AG04450 (cell line): ENCODE results near the gene RPAIN. TPM values are rescaled to one million over a fixed set of nuclear protein-coding genes. Genes with fewer than 3 reads are reported as not detected.

Experiments used
- CTCF ChIA-PET: fragments of 300-600, 350-600 bp; formaldehyde crosslinking; extraction: SDS; loops from one replicate; lab custom pipeline; 2022; ENCODE audit warnings: antibody characterized with exemption, inconsistent platforms; lab: Charles Lee
- POLR2A ChIA-PET: fragments of 350-600 bp; formaldehyde crosslinking; extraction: SDS; loops from one replicate; lab custom pipeline; 2021; ENCODE audit warnings: antibody characterized with exemption, inconsistent platforms; lab: Yijun Ruan, JAX
- DNase-seq: peaks from one replicate; pipeline ENCODE4 v3.0.0-alpha.2; 2011; ENCODE audit warnings: low read depth, low spot score
- H3K27ac ChIP-seq: one replicate; pipeline ENCODE4 v1.5.1; 2012; ENCODE audit warnings: low read depth, low read length, control low read depth
- H3K27me3 ChIP-seq: one replicate; pipeline ENCODE4 v1.6.0; 2012; ENCODE audit warnings: low read length; ENCODE audit not compliant: control insufficient read depth, insufficient read depth
- H3K4me3 ChIP-seq: 2 replicates; pipeline ENCODE4 v1.5.1; 2011; ENCODE audit warnings: mild to moderate bottlenecking, low read depth, low read length, control low read depth
- H3K9me3 ChIP-seq: 2 replicates; pipeline ENCODE4 v1.5.1; 2012; ENCODE audit warnings: low read length; ENCODE audit not compliant: control insufficient read depth, insufficient read depth
- polyA plus RNA-seq: library from polyadenylated mRNA; depleted of rRNA; stranded (reverse); fragments of >200 nt; gene quantifications from 2 replicates; pipeline ENCODE4 v1.2.3, GENCODE V29; 2011
- TF ChIP-seq, protein P1 (sequence below): IDR thresholded peaks from 2 replicates; pipeline ENCODE4 v1.5.1; 2011; ENCODE audit warnings: low read depth, low read length, control low read depth, inconsistent platforms

RPAIN gene
- polyA plus RNA-seq, 1 experiment: 37.5 TPM

- TF ChIP-seq, protein P1, sequence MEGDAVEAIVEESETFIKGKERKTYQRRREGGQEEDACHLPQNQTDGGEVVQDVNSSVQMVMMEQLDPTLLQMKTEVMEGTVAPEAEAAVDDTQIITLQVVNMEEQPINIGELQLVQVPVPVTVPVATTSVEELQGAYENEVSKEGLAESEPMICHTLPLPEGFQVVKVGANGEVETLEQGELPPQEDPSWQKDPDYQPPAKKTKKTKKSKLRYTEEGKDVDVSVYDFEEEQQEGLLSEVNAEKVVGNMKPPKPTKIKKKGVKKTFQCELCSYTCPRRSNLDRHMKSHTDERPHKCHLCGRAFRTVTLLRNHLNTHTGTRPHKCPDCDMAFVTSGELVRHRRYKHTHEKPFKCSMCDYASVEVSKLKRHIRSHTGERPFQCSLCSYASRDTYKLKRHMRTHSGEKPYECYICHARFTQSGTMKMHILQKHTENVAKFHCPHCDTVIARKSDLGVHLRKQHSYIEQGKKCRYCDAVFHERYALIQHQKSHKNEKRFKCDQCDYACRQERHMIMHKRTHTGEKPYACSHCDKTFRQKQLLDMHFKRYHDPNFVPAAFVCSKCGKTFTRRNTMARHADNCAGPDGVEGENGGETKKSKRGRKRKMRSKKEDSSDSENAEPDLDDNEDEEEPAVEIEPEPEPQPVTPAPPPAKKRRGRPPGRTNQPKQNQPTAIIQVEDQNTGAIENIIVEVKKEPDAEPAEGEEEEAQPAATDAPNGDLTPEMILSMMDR: no peak
- no peak for DNase-seq
- Histone ChIP-seq H3K27me3 (no peaks in the 10 kb centered on the region), H3K4me3 (no peak overlapping the region), H3K9me3 (no peaks in the 10 kb centered on the region), H3K27ac (no peak overlapping the region)
- ChIA-PET POLR2A (no interaction called here), CTCF (no interaction called here)
Observed at GRCh38 chr17:5379351-5380107, 40.5 kb upstream of the RPAIN start.

DNA sequence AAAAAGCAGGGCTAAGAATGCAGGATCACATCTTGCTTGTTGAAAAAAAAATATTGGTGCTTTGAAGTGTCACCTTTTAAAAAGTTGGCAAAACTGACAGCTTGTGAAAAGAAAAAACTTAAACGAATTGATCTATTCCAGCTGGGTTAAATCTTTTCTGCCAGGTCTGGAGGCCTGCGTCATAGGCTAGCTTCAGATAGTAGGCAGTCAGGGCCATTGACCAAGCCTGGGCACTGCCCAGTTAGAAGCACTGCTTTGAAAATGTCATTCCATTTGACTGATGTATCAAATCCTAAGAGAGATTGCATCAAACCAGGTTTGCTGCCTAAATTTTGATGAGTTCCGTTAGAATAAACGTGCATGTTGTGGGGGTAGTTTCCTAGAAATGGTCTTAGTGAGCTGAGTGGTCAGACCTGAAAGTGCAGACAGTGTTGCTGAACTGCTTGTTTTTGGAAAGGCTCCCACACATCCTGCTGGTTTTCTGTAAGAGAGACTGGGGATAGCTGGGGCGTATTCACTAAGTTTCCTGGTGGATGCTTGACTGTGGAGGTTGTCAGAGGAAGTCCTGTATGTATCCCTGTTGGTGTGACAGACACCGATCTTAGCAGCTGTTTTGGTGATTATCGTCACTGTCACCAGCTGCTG is 39.4 kb upstream of the RPAIN start:
- Histone ChIP-seq H3K4me3 (no peak overlapping the region), H3K27ac (peak overlapping the region; percentile 33), H3K27me3 (no peaks in the 10 kb centered on the region), H3K9me3 (no peaks in the 10 kb centered on the region)
- DNase-seq: no peak
- ChIA-PET POLR2A (no interaction called here), CTCF (interaction anchor here (1.1 kb wide), 1 partner anchor 59 kb away, joined by 3 read pairs; the partner anchor contains the start of gene C1QBP)
- TF ChIP-seq, protein P1: no peak

DNA sequence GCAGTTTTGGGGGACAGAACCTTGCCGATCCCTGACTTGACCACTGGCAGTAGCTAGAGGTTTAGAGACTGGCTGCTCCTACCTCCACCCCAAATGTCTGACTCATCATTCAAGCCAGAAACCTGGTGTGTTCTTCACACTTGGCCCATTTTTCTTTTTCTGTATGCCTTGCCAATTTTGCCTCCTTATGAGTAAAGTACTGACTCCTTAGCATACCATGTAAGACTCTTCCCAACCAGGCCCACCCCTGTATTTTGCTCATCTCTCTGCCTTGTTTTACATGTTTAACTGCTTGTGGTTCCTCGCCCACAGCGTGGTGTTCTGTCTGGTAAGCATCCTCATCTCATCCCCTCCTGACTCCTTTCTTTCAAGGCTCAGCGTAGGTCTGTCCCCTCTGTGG is 38.4 kb upstream of the RPAIN start:
- no peak overlapping the region for H3K27ac ChIP-seq
- no peak overlapping the region for H3K4me3 ChIP-seq
- H3K27me3 ChIP-seq: no peaks in the 10 kb centered on the region
- TF ChIP-seq, protein P1: no peak
- H3K9me3 ChIP-seq: no peaks in the 10 kb centered on the region
- ChIA-PET CTCF (no interaction called here), POLR2A (interaction anchor here (0.6 kb wide), 1 partner anchor 13 kb away, joined by 4 read pairs; no protein-coding TSS in a partner anchor)
- DNase-seq: no peak

GRCh38 chr17:5391678-5392077 is 28.3 kb upstream of the RPAIN start:
- no peak for DNase-seq
- POLR2A ChIA-PET: no interaction called here
- H3K27ac ChIP-seq: no peak overlapping the region
- no peak overlapping the region for H3K4me3 ChIP-seq
- no peaks in the 10 kb centered on the region for H3K27me3 ChIP-seq
- TF ChIP-seq, protein P1: no peak
- CTCF ChIA-PET: interaction anchor here (0.6 kb wide), 1 partner anchor 48 kb away, joined by 3 read pairs; no protein-coding TSS in a partner anchor
- H3K9me3 ChIP-seq: no peaks in the 10 kb centered on the region

DNA sequence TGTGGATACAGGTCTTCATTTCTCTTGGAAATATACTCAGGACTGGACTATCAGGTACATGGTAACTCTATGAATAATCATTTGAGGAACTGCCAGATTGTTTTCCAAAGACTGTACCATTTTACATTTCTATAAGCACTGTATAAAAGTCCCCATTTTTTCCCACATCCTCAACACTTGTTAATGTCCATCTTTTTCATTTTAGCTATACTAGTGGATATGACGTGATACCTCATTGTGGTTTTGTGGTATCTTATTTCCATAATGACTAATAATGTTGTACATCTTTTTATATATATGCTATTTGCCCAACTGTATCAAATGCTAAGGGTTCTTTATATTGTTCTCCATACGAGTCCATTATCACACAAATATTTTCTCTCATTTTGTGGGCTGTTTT is 23.4 kb upstream of the RPAIN start:
- TF ChIP-seq, protein P1: no peak
- Histone ChIP-seq H3K27ac (no peak overlapping the region), H3K27me3 (no peaks in the 10 kb centered on the region), H3K4me3 (no peak overlapping the region), H3K9me3 (peaks cover 5% of the 10 kb centered on the region; the same call in 1 of the 2 replicates)
- DNase-seq: no peak
- POLR2A ChIA-PET: no interaction called here
- CTCF ChIA-PET: no interaction called here
